Activated CD8-positive, alpha-beta memory T cell treated with anti-CD3 and anti-CD28 coated beads, Interleukin-2, amount 50 U/mL, for 48 hours (primary cell): ENCODE results near the gene IGSF8.
"Not testable (repeated sequence)": the region's sequence is repeated elsewhere in the genome, so short reads cannot be mapped to it uniquely, and the experiment has no call there.

Experiments
- DNase-seq: peaks from one replicate; pipeline ENCODE4 v3.0.0-alpha.2; 2020

The IGSF8 gene

DNA sequence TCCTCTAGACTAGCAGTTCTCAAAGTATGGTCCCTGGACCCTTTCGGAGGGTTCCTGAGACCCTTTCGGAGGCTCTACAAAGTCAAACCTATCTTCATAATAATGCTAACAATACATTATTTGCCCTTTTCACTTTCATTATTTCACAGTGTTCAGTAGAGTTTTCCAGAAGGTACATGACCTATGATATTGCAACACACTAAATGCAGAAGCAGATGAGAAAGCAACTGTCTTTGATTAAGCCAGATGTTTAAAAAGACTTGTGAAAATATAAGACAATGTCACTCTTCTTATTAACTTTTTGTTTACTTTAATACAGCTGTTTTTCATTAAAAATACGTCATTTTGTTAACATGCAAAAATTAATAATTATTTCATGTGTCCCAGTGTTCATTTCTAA lies 34.3 kb downstream of the IGSF8 start:
- no peak for DNase-seq

DNA sequence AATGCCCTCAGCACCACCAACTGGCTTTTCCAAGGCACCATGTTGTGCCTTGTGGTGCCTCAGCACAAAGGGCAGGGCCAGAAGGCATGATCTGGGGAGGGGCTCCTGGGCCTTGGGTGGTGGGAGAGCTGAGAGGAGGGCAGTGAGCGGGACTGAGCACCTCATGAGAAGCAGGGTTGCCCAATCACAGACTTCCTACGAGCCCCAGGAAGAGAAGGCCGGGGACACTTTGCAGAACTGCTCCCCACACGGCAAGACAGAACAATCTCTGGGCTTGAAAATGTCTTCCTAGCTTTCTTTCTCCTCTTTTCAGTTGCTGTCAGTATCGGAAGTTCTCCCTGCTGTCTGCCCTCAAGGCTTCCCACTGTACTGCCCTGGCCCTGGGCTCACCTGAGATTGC lies 35.2 kb downstream of the IGSF8 start:
- DNase-seq = no peak

DNA sequence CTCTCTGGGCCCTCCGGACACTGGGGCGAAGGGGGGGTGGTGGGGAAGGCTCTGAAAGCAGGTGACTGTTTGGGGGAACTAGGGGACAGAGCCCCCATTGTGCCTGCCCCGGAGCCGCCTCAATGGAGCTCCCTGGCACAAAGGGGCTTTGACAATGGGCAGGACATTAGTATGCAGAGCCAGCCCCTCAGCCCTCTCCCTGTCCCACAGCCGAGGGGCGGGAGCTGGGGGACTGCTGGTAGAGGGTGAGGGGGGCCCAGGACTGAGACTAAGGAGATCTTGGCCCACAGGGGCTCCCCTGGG lies 36.2 kb downstream of the IGSF8 start:
- DNase-seq = no peak

DNA sequence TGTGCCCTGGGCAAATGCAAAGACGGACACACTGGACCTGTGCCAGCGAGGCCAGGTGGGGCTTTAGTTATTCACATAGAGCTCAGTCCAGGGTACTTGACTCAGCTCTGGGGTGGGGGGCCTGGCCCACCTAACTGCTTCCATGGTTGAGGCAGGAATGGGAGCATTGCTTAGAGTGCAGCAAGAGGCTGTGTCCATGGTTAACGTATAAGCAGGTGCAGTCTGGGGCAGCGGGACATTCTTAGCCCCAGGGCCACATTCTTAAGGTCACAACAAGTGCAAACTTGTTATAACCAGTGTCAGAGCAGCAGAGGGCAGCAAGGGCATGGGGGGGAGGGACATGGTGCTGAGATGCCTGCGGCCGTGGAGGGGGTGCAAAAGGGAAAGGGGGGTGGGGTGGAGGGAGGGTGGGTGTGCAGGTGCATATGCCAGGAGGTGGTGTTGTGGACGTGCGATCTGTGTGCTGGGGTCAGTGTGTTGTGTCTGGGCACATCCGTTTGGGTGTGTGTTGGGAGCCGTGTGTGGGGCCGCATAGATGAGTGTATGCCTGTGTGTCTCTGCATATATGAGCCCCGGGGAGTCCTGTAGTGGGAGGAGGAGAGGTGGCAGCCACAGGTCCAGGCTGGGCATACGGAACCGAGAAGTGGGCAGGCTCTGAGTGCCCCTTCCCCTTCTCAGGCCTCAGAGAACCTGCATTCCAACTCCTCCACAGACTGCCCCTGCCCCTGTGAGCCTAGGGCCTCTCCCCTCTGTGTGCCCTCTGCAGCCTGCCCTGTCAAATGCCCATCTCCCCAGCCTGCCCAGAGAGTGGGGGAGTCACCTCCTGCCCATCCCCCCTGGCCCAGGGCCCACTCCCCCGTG lies 36.8 kb downstream of the IGSF8 start:
- no peak for DNase-seq

DNA sequence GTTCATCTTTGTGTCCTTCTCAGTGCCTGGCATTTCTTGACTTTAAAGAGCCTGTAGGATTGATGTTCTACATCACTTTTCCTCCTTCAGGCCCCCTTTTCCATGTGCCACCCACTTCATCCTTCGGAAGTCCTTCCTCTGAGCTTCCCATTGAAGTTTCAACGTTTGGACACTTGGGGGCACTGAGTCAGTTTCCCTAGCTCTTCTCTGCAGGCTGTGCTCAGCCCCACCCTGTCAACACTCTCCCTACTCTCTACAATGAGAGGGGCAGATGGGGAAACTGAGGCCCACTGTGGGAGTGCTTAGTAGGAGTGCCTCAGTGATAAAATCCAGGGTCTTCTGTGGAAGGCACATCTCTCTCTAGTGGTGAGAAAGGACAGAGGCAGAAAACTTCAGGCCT lies 40.3 kb downstream of the IGSF8 start:
- DNase-seq = no peak

DNA sequence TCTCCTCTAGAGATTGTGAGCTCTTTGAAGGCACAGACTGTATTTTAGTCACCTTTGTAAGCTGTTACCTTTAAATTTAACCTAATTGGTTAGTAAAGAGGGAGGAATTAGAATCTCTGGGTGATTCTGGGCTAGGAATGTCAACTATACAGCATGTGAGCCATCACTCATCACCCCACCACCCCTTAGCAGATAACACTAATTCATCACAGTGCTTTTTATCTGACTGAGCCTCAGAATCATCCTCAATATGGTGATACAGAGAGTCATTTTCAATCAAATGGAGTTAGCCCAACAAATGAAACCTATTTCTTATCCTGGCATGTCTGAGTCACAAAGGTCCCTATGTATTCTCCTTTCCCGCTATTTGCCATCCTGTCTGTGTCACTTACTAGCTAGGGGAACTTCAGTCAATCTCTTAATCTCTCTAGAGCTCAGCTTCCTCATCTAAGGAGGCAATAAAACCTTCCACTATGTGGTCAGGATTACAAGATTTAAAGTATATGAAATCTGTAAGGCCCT lies 41.7 kb downstream of the IGSF8 start:
- no peak for DNase-seq

DNA sequence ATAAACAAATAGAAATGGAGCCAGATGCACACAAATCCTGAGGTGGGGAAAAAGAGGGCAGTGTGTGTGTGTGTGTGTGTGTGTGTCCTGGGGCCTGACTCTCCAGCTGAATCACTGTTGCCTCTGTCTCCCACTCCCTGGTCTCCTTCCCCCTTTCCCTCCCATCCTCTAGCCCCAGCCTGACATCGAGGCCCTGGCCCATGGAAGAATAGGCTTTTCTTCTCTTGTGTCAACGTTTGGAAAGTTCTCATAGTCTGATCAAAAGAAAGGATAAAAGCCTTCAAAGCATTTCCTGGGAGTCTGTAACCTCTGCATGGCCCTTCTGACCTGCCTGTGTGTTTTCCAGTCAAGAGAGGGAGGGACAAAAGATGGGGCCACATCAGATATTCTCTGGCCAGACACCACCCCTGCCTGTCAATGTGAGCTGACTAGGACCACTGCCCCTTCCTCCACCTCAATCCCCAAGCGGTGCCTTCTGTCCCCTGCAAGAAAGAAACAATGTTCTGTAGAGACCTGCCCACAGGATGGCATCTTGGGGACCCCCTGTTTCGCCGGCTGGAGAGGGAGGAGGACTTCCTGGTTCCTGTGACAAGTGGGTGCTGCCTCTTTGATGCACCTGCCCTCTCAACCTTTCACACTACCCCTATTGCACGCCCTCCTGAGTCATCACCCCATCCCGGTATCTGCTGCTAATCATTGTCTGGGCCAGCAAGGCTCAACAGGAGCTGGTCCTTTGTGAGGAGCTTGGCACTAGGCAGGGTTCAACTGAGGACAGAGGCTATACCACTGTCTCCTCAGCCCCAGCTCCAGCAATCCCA lies 44.7 kb downstream of the IGSF8 start:
- DNase-seq = no peak

DNA sequence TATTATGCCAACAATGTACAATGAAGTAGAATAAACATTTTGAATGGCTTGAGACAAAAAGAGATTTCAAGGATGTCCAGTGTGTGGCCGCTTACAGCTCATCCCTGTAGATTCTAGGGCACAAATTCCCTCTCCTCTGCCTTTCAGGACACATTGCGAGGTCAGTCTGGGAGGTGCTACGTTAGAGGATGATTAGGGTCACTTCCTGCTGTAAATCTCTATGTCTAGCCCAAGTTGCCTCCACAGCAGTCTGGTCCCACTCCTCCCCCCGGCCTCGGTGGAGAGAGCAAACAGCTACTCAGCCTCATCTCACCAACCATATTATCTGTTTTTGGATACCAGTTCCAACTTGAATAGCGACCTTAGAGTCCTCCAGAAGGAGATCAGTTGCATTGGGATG lies 45.5 kb downstream of the IGSF8 start:
- DNase-seq = no peak

DNA sequence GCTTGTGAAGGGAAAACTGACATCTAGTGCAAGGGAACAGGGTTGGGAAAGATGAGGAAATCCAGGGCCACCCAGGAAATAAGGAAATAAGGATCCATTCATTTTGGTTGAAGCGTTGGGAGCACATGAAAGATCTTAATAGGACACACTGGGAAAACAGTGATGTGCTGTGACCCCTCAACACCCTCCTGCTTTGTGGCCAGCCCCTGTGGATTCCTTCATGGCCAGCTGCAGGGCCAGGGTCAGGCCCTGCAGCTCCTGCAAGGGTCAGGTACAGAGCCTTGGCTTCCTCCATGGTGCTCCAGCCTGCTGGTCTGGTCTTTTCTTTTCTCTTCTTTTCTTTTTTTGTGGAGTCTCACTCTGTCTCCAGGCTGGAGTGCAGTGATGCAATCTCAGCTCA lies 47.8 kb downstream of the IGSF8 start:
- no peak for DNase-seq

DNA sequence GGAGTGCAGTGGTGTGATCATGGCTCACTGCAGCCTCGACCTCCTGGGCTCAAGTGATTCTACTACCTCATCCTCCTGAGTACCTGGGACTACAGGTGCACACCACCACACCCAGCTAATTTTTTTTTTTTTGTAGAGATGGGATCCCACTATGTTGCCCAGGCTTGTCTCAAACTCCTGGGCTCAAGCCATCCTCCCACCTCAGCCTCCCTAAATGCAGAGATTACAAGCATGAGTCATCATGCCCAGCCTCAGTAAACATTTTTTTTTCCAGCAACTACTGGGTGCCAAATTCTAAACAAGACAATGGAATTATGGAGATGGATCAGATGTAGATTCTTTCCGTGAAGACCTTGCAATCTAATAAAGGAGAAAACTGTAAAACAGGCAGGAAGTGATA lies 48.2 kb downstream of the IGSF8 start:
- DNase-seq = not testable (repeated sequence)

DNA sequence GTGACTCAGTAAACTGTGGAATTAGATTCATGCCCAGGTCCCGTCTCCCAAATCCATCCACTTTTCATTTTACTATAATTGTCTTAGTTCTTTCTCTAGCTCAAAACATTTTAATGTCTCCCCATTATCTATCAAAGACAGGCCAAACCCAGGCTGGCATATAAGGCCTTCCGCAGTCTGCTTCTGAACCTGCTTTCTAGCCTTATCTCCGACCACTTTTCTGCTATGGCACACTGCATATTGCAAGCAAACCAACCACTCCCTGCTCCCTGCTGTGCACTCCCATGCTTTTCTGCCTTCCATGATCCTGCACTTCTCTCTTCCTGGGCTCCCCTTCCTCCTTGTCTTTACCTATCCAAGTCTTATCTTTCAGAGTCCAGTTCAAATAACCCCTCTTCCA lies 49.3 kb downstream of the IGSF8 start:
- no peak for DNase-seq

DNA sequence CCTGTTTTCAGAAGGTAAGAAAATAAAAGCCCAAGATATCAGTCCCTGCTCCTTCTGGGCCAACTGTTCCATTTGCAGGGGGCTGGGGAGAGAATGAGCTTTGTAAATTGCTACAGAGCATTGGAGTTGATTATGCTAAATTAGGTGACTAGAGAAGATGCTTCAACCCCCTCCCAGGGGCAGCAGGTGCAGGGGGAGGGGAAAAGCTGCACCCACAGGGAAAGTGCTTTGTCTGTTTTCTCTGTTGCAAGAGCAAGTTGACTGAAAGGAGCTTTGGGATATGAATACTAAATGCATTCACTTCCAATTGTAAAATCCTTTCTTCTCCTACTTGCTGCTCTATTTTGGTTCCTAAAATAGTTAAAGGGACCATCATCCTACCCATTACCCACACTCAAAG lies 50.1 kb downstream of the IGSF8 start:
- DNase-seq = no peak

DNA sequence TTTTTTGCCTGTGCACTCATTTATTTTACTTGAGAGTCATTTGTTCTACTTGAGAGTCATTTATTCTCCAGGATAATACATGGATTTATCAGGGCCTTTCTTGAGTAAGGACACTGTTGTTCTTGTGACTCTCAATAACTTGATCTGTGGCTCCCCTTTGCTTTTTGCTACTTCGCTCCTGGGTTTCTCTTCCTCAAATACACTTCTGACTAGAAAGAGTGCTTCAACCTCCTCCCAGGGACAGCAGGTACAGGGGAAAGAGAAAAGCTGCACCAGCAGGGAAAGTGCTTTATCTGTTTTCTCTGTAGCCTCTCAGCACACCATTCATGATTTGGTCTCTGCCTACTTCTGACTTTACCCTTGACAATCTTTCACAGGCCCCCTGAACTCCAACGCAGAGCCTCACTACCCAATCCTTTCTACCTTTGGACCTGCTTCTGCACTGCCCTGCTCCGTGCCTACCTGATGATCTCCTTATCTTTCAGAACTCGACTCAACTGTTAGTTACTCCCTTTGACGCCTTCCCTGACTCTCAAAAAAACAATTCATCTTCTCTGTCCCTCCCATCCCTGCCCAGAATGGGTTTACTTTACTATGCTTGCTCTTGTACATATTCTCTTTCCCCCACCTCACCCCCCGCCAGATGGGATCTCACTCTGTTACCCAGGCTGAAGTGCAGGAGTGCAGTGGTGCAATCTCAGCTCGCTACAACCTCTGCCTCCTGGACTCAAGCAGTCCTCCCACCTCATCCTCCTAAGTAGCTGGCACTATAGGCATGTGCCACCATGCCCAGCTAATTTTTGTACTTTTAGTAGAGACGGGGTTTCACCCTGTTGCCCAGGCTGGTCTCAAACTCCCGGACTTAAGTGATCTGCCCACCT lies 51.1 kb downstream of the IGSF8 start:
- no peak for DNase-seq

DNA sequence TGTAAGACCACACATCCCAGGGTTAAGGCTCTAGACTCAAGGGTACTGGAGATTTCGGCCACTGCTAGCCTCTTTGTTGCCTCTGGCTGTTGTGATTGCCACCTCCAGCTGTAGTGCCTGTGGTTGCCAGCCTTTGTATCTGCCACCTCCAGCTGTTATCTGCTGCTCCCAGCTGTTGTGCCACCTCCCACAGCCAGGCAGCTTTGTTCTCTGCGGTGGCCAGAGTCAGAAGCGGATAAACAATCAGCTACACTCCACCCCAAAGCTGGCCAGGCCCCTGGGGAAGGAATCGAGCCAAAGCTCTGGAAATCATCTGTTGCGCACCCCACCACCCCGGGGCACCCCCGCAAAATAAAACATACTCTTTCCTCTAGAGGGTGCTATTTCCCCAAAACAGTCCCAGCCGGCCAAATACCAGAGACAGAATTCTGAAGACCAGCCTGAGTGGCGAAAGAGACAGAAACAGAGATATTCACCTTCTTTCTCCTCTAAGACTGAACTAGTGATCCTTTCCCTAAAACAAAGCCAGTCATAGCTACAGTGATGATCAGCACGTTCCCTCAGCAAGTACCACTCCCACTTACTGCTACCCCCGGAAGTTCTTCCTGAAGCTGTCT lies 51.8 kb downstream of the IGSF8 start:
- peak; percentile 64 for DNase-seq

DNA sequence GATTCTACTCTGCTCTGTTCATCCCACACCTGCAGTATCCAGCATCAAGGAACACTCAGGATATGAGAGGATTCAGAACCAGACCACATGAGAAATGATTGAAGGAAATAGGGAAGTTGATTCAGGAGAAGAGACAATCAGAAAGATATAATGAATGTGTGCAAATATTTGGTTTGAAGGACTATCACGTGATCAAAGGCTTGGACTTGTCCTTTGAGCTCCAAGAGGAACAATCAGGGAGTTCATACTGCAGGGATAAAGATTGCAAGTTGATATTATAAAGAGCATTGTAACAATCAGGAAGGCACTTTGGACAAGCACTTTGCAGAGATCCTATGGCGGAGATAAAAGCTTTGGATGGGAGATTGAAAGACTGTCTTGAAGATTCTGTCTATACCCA lies 52.8 kb downstream of the IGSF8 start:
- no peak for DNase-seq

DNA sequence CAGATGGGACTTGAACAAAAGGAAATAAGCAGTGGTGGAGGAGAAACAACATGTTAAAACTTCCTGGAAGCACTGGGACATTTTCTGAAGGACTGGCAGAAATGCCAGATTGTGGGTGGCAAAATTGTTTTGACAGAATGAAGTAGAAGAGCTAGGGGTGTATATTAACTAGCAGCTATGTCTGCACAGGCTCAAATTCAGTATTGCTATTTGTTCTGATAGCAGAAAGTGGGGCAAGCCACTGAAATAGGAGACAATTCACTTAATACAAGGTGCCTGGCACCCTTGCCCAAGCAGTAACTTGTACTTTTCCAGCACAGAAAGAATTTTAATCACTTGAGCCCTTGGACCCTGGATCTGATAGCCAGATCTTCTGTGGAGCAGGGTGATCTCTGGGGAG lies 54.9 kb downstream of the IGSF8 start:
- no peak for DNase-seq
